T-helper 17 cell (primary cell): ENCODE measurements around the gene ZNF892. TPM values are rescaled to one million over a fixed set of nuclear protein-coding genes. Genes with fewer than 3 reads are reported as not detected.
A peak's percentile ranks its signal among the peaks of the same experiment; 100 is the strongest.

Experiments
- ATAC-seq: fragments of 150-1000 bp; cut with Tn5 transposase; 2 replicates; pipeline ENCODE4 v1.10.0; 2021; ENCODE audit warnings: mild to moderate bottlenecking, moderate library complexity
- DNase-seq, 3 donors: peaks; one replicate each; pipeline versions ENCODE4 v3.0.0 to v3.0.0-alpha.2; 2020 to 2021
- H3K9me3 ChIP-seq: one replicate; pipeline ENCODE4 v1.7.0; 2013; ENCODE audit warnings: low read length, mild to moderate bottlenecking; ENCODE audit not compliant: control insufficient read depth, poor library complexity, severe bottlenecking
- H3K27ac Mint-ChIP-seq: one replicate; pipeline ENCODE4 v1.8.0; 2022; ENCODE audit warnings: mild to moderate bottlenecking, moderate library complexity, mixed read lengths
- H3K27me3 Mint-ChIP-seq: one replicate; pipeline ENCODE4 v1.8.0; 2022; ENCODE audit warnings: mixed read lengths
- H3K36me3 Mint-ChIP-seq: one replicate; pipeline ENCODE4 v1.8.0; 2022; ENCODE audit warnings: low read depth, mixed read lengths
- H3K4me1 Mint-ChIP-seq: one replicate; pipeline ENCODE4 v1.8.0; 2022; ENCODE audit warnings: mild to moderate bottlenecking, mixed read lengths
- H3K4me3 Mint-ChIP-seq: one replicate; pipeline ENCODE4 v1.8.0; 2022; ENCODE audit warnings: mild to moderate bottlenecking, moderate library complexity, mixed read lengths
- total RNA-seq, 4 donors: library from RNA in 2 of 4; stranded (reverse) in 2 of 4; gene quantifications; one replicate each; pipeline ENCODE4 v1.2.3 and lab custom pipeline; 2022 to 2026

ZNF892 gene
- 1 to 10 TPM; 2.0 to 2.4 TPM for total RNA-seq
- 8.0 to 16.9 reads per million in 2 donors for total RNA-seq (lab: John Stamatoyannopoulos, UW)

DNA sequence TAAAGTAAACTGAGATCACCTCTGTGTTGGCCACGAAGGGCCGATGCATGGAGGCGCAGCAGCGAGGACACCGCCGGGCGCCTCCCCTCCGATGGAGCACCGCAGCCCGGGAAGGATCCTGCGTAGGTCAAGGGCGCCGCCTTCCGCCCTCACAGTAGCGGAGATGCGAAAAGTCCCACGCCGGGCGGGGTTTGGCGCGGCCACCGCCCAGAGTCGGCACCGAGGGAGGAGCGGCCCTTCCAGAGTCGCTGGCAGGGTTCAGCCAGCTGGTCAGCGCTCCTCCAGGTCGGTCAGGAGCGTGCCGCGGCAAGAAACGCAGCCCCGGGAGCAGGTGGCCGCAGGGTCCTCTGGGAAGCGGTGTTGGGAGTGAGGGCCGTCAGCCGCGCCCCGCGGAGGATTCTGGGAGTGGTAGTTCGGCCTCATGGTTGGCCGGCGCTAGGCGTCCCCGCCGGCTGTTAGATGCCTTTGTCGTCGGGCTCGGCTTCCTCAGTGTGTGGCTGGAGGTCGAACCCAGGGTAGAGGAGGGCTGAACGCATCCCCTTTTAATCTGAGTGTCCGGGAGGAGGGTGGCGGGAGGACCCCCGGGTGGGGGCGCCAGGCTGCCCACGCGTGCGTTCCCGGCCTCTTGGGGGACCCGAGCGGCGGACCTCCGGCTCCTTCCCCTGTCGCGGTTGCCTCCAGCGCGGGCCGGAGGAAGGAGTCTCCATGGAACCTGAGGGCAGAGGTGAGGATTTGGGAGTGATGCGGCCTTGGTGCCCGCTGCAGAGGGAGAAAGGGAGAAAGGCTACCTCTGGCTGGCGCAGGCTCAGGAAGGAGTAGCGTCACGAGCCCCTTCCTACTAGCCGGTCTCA lies at the start of gene ZNF892:
Gene ZNF892, plus strand, starts transcription at position 411 of the 851 bp plus-strand sequence. Its CDS starts 295 bp downstream, at position 706.
- ATAC-seq (peak; percentile 95), DNase-seq (peak; percentile 51 to 65 (median 63))
- Mint-ChIP-seq H3K4me1 (peaks cover 6% of the 10 kb centered on the region), H3K4me3 (peak within 1 kb of the TSS; percentile 90), H3K27ac (peak within 1 kb of the TSS; percentile 80), H3K27me3 (no peaks in the 10 kb centered on the region), H3K36me3 (peaks cover 4% of the 10 kb centered on the region)
- H3K9me3 ChIP-seq: peaks cover 3% of the 10 kb centered on the region

GRCh38 chr2:95158441-95158840 lies 48.9 kb upstream of the ZNF892 start:
- Mint-ChIP-seq H3K36me3 (no peaks in the 10 kb centered on the region), H3K4me1 (peaks cover 6% of the 10 kb centered on the region), H3K4me3 (peak overlapping the region; percentile 86), H3K27ac (no peak overlapping the region), H3K27me3 (no peaks in the 10 kb centered on the region)
- ATAC-seq (no peak), DNase-seq (no peak)
- no peaks in the 10 kb centered on the region for H3K9me3 ChIP-seq

GRCh38 chr2:95158891-95159619 lies 48.3 kb upstream of the ZNF892 start:
- Mint-ChIP-seq H3K36me3 (no peaks in the 10 kb centered on the region), H3K4me3 (peak overlapping the region; percentile 86), H3K4me1 (peaks cover 6% of the 10 kb centered on the region), H3K27me3 (no peaks in the 10 kb centered on the region), H3K27ac (no peak overlapping the region)
- no peaks in the 10 kb centered on the region for H3K9me3 ChIP-seq
- DNase-seq (peak in 1 of 3 donors; percentile 12), ATAC-seq (peak; percentile 65)

GRCh38 chr2:95159690-95160449 lies 47.5 kb upstream of the ZNF892 start, which contains the start of gene ZNF514:
Gene ZNF514 (minus strand): TSS chr2:95159848. CDS start chr2:95153253, 6,595 bp downstream.
- peak within 1 kb of the TSS; percentile 88 for H3K27ac Mint-ChIP-seq
- no peaks in the 10 kb centered on the region for H3K36me3 Mint-ChIP-seq
- H3K9me3 ChIP-seq: no peaks in the 10 kb centered on the region
- no peaks in the 10 kb centered on the region for H3K27me3 Mint-ChIP-seq
- H3K4me1 Mint-ChIP-seq: peaks cover 10% of the 10 kb centered on the region
- DNase-seq (peak; percentile 69 to 80 (median 78)), ATAC-seq (peak; percentile 94)
- H3K4me3 Mint-ChIP-seq: peak within 1 kb of the TSS; percentile 92

- DNase-seq: no peak
- ATAC-seq: peak; percentile 12
- Mint-ChIP-seq H3K4me3 (peak overlapping the region; percentile 97), H3K36me3 (peaks cover 2% of the 10 kb centered on the region), H3K27me3 (no peaks in the 10 kb centered on the region), H3K4me1 (peaks cover 33% of the 10 kb centered on the region), H3K27ac (peak overlapping the region; percentile 97)
- no peaks in the 10 kb centered on the region for H3K9me3 ChIP-seq
These were observed 42.3 kb upstream of the ZNF892 start for GRCh38 chr2:95165030-95165370.

DNA sequence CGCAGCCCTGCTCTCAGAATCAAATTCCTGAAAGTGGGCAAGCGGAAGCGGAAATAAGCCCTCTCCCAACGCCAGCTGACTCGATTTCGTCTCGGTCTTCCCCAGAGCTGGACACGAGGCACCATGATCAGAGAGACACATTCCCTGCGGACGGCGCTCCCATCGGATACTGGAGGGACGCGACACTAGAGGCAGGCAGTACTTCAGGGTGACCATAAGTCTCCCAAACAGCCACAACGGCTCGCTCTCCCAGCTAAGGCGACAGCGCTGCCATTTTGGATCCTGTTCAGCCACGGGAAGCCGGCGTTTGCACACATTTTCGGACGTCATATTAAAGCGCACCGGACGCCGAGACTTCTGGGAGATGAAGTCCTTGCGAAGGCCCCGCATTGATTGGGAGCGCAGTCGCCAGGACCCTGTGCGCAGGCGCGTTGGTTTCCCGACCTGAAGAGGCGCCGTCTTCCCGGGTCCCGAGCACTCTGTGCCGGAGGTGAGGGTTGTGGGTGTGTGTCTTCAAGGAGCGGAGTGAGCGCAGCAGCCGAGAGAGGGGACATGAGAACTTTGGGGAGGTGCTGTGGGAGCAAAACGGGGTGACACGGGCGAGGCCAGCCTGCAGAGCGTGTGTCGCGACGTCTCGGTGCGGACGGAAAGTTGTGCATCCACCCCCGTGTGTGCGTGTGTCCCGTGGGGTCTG lies 41.8 kb upstream of the ZNF892 start, which contains the start of gene ZNF2:
Gene ZNF2, plus strand, starts transcription at position 439 of the 694 bp plus-strand sequence. CDS start 10,418 bp downstream, outside the sequence.
- Mint-ChIP-seq H3K36me3 (peaks cover 2% of the 10 kb centered on the region), H3K27me3 (no peaks in the 10 kb centered on the region), H3K4me3 (peak within 1 kb of the TSS; percentile 97), H3K4me1 (peaks cover 30% of the 10 kb centered on the region), H3K27ac (peak within 1 kb of the TSS; percentile 97)
- ATAC-seq (peak; percentile 94), DNase-seq (peak; percentile 94 to 95 (median 95))
- no peaks in the 10 kb centered on the region for H3K9me3 ChIP-seq

- H3K9me3 ChIP-seq: no peaks in the 10 kb centered on the region
- peaks cover 31% of the 10 kb centered on the region for H3K4me1 Mint-ChIP-seq
- H3K36me3 Mint-ChIP-seq: peaks cover 2% of the 10 kb centered on the region
- no peaks in the 10 kb centered on the region for H3K27me3 Mint-ChIP-seq
- H3K4me3 Mint-ChIP-seq: peak overlapping the region; percentile 97
- peak overlapping the region; percentile 97 for H3K27ac Mint-ChIP-seq
- DNase-seq (no peak), ATAC-seq (no peak)
These were observed 41.1 kb upstream of the ZNF892 start for GRCh38 chr2:95166065-95166763.

DNA sequence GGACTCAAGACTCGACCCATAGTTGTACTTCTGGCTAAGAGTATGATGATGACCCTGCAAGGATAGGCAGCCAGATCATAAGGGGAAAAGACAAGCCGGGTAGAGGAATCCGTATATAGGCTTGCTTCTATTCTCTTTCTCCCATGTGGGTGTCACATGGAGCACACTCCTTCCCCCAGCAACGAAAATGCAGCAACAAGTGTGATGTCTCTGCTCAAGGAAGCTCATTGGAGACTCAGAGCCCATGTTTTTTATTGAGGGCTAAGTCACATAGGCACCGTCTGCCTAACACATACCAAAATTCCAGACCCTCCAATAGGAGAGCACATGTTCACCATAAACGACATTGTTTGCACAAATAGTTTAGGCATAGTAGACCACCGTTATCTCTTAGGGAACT lies 35.4 kb upstream of the ZNF892 start:
- no peak for DNase-seq
- Mint-ChIP-seq H3K4me3 (no peak overlapping the region), H3K27ac (no peak overlapping the region), H3K4me1 (peaks cover 12% of the 10 kb centered on the region), H3K27me3 (no peaks in the 10 kb centered on the region), H3K36me3 (peaks cover 2% of the 10 kb centered on the region)
- no peak for ATAC-seq
- H3K9me3 ChIP-seq: no peaks in the 10 kb centered on the region

GRCh38 chr2:95174031-95174542 lies 33.2 kb upstream of the ZNF892 start:
- no peak for ATAC-seq
- Mint-ChIP-seq H3K4me1 (peaks cover 5% of the 10 kb centered on the region), H3K27ac (no peak overlapping the region), H3K36me3 (peaks cover 8% of the 10 kb centered on the region), H3K4me3 (no peak overlapping the region), H3K27me3 (no peaks in the 10 kb centered on the region)
- DNase-seq: no peak
- no peaks in the 10 kb centered on the region for H3K9me3 ChIP-seq

- Mint-ChIP-seq H3K27ac (no peak overlapping the region), H3K36me3 (peaks cover 20% of the 10 kb centered on the region), H3K27me3 (no peaks in the 10 kb centered on the region), H3K4me3 (no peak overlapping the region), H3K4me1 (no peaks in the 10 kb centered on the region)
- ATAC-seq (no peak), DNase-seq (no peak)
- peaks cover 5% of the 10 kb centered on the region for H3K9me3 ChIP-seq
These were observed 27.9 kb upstream of the ZNF892 start for GRCh38 chr2:95179451-95179850.

DNA sequence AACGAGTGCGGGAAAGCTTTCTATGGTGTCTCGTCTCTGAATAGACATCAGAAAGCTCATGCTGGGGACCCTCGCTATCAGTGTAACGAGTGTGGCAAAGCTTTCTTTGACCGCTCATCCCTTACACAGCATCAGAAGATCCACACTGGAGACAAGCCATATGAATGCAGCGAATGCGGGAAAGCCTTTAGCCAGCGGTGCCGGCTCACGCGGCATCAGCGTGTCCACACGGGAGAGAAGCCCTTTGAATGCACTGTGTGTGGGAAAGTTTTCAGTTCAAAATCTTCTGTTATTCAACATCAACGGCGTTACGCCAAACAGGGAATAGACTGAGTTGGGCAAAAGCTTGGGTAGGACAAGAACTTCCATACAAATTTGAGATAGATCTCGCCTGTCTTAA lies 25.5 kb upstream of the ZNF892 start:
- H3K36me3 Mint-ChIP-seq: peaks cover 20% of the 10 kb centered on the region
- peaks cover 5% of the 10 kb centered on the region for H3K9me3 ChIP-seq

GRCh38 chr2:95185197-95185596 lies 22.1 kb upstream of the ZNF892 start:
- DNase-seq: no peak
- peaks cover 5% of the 10 kb centered on the region for H3K9me3 ChIP-seq
- no peak overlapping the region for H3K4me3 Mint-ChIP-seq
- H3K36me3 Mint-ChIP-seq: peaks cover 7% of the 10 kb centered on the region
- no peak overlapping the region for H3K27ac Mint-ChIP-seq
- peaks cover 5% of the 10 kb centered on the region for H3K27me3 Mint-ChIP-seq
- H3K4me1 Mint-ChIP-seq: no peaks in the 10 kb centered on the region
- ATAC-seq: no peak

More for the DNA sequence above, 25.5 kb upstream of the ZNF892 start:
- ATAC-seq: no peak
- H3K27me3 Mint-ChIP-seq: no peaks in the 10 kb centered on the region
- no peak overlapping the region for H3K4me3 Mint-ChIP-seq
- H3K4me1 Mint-ChIP-seq: no peaks in the 10 kb centered on the region
- no peak for DNase-seq
- H3K27ac Mint-ChIP-seq: no peak overlapping the region
